NB4 (cell line): Measurements from ENCODE around the gene IFT52.

ENCODE experiments used
- DNase-seq: peaks from one replicate; pipeline ENCODE4 v3.0.0; 2010; ENCODE audit warnings: low read depth
- H3K4me3 ChIP-seq: one replicate; pipeline ENCODE4 v1.5.1; 2011; ENCODE audit warnings: mild to moderate bottlenecking, low read depth, low read length, moderate library complexity
- MYC ChIP-seq: IDR thresholded peaks from 2 replicates; pipeline ENCODE4 v1.6.1; 2011; ENCODE audit warnings: low read depth, low read length
- POLR2A ChIP-seq: IDR thresholded peaks from 2 replicates; pipeline ENCODE4 v1.6.1; 2011; ENCODE audit warnings: mild to moderate bottlenecking; ENCODE audit not compliant: insufficient read length; ENCODE audit errors: extremely low read depth
- TF ChIP-seq, protein P1 (sequence below): IDR thresholded peaks from one replicate; pipeline ENCODE4 v1.5.1; 2012; ENCODE audit warnings: low read depth, low read length
- TF ChIP-seq, protein P2 (sequence below): IDR thresholded peaks from 2 replicates; pipeline ENCODE4 v1.6.1; 2011; ENCODE audit warnings: low read depth, low read length

Gene IFT52

DNA sequence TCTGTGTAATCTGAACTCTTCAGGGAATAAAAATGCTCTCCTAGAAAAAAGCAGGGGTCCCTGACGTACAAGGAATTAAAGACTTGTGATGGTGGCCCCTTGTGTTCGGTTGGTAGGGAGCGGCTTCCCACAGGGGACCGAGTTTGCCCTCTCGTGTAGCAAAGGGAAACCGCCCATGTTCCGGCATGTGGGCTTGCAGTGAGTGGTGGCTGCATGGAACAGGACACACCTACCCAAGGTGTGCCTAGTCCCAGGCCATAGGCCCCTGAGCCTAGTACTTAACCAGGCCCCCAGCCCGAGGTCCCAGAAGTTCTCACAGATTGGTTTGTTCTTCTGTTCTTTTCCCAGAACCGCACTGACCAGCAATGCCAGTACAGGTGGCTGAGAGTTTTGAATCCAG lies 91.7 kb downstream of the IFT52 start:
- no peak for DNase-seq
- TF ChIP-seq, protein P1, sequence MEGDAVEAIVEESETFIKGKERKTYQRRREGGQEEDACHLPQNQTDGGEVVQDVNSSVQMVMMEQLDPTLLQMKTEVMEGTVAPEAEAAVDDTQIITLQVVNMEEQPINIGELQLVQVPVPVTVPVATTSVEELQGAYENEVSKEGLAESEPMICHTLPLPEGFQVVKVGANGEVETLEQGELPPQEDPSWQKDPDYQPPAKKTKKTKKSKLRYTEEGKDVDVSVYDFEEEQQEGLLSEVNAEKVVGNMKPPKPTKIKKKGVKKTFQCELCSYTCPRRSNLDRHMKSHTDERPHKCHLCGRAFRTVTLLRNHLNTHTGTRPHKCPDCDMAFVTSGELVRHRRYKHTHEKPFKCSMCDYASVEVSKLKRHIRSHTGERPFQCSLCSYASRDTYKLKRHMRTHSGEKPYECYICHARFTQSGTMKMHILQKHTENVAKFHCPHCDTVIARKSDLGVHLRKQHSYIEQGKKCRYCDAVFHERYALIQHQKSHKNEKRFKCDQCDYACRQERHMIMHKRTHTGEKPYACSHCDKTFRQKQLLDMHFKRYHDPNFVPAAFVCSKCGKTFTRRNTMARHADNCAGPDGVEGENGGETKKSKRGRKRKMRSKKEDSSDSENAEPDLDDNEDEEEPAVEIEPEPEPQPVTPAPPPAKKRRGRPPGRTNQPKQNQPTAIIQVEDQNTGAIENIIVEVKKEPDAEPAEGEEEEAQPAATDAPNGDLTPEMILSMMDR, result no peak
- TF ChIP-seq POLR2A (no peak), MYC (no peak)
- TF ChIP-seq, protein P2, sequence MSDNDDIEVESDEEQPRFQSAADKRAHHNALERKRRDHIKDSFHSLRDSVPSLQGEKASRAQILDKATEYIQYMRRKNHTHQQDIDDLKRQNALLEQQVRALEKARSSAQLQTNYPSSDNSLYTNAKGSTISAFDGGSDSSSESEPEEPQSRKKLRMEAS, result no peak
- H3K4me3 ChIP-seq, result no peak overlapping the region

DNA sequence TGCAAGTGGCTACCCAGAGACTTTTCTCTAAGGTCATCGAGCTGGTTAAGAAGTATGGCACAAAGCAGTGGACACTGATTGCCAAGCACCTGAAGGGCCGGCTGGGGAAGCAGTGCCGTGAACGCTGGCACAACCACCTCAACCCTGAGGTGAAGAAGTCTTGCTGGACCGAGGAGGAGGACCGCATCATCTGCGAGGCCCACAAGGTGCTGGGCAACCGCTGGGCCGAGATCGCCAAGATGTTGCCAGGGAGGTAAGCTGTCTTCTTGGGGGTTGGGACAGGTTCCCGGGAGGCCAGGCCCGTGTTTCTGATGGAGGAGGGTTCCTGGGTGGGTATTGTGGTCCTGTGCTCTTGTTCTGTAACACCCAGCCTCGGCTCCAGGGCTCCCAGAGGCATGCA lies 96.1 kb downstream of the IFT52 start:
- H3K4me3 ChIP-seq, result no peak overlapping the region
- TF ChIP-seq, protein P1, result no peak
- TF ChIP-seq, protein P2, result no peak
- no peak for TF ChIP-seq MYC
- TF ChIP-seq POLR2A, result no peak
- no peak for DNase-seq

DNA sequence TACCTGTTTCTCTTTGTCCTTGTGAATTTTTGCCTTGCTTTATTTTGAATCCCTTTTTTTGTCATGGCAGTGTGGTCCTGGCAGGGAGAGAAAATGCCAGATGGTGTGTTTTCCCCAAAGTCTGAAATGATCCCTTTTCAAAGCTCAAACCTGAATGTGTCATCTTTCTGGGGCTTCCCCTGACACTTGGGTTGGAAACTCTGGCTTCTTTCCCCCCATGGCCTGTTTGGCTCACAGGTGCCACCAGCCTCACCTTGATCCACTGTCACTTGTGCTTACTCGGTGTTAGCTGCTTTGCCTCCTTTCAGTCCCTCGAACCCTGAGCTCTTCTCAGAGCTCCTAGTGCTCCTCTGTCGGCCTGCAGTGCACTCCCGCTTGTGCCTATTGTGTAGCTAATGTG lies 98.4 kb downstream of the IFT52 start:
- TF ChIP-seq, protein P2, result no peak
- TF ChIP-seq POLR2A (no peak), MYC (no peak)
- TF ChIP-seq, protein P1, result no peak
- no peak for DNase-seq
- no peak overlapping the region for H3K4me3 ChIP-seq

DNA sequence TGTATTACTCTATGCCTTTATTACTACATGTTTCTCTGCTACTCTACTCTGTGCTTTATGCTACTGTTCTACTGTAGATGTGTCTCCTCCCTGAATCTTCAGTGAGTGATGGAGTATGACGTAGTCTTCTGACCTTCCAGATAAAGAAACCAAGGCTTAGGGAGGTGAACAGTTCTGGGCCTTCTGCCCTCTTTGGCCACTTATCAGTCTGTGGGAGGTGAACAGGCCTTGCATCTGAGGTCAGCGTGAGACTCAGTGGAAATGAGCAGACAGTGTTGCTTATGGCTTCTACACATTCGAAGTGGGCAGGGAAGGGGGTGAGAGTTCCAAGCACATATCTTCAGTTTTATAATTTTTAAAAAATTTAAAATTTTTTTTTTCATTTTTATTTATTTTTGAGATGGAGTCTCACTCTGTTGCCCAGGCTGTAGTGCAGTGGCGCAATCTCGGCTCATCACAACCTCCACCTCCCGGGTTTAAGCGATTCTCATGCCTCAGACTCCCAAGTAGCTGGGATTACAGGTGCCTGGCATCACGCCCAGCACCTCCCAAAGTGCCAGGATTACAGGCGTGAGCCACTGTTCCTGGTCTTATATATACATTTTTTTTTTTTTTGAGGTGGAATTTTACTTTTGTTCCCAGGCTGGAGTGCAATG lies 100.3 kb downstream of the IFT52 start:
- TF ChIP-seq, protein P2, result no peak
- TF ChIP-seq, protein P1, result no peak
- TF ChIP-seq MYC (no peak), POLR2A (no peak)
- DNase-seq, result no peak
- H3K4me3 ChIP-seq, result no peak overlapping the region

DNA sequence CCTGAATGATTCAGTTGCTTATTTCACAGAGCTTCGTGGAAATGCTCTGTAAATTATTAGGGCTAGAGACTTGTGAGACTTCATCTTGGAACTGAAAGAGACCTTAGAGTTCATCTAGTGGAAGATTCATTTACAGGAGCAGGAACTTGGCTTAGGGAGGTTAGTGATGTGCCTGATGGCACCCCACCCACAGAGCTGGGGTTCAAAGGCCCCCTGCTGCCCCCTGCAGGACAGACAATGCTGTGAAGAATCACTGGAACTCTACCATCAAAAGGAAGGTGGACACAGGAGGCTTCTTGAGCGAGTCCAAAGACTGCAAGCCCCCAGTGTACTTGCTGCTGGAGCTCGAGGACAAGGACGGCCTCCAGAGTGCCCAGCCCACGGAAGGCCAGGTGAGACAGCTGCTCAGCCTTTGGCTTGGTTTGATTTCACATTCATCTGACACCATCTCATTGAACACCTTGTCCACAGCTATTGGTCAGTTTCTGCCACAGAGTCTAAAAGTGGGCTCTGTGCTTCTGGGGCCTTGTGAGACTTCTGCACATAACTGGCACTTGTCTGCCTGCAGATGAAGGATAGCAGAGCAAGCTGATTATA lies 101.3 kb downstream of the IFT52 start:
- DNase-seq, result peak; percentile 79

More for the DNA sequence above, 101.3 kb downstream of the IFT52 start:
- TF ChIP-seq, protein P2, result no peak
- TF ChIP-seq, protein P1, result peak; percentile 89
- TF ChIP-seq POLR2A (no peak), MYC (no peak)
- H3K4me3 ChIP-seq, result no peak overlapping the region
